Measurements from ENCODE around the gene CYS1.
"Not testable (repeated sequence)": the region's sequence is repeated elsewhere in the genome, so short reads cannot be mapped to it uniquely, and the experiment has no call there.

Gene CYS1

GRCh38 chr2:10079870-10080535 is at the start of gene CYS1:
Gene CYS1, minus strand, starts transcription at chr2:10080411. Its CDS starts 188 bp downstream, at chr2:10080223.
- no peak for DNase-seq

GRCh38 chr2:10129490-10129889 is 49.3 kb upstream of the CYS1 start:
- DNase-seq: no peak

- DNase-seq: no peak
Observed at GRCh38 chr2:10128420-10128819, 48.2 kb upstream of the CYS1 start.

- DNase-seq: no peak
Observed at GRCh38 chr2:10126632-10127026, 46.4 kb upstream of the CYS1 start.

- no peak for DNase-seq
Observed at GRCh38 chr2:10125842-10126631, 45.8 kb upstream of the CYS1 start.

- no peak for DNase-seq
Observed at GRCh38 chr2:10124538-10125045, 44.4 kb upstream of the CYS1 start.

- DNase-seq: no peak
Observed at GRCh38 chr2:10123281-10123680, 43.1 kb upstream of the CYS1 start.

- peak; percentile 82 for DNase-seq
Observed at GRCh38 chr2:10122500-10123280, 42.5 kb upstream of the CYS1 start, which contains the start of gene RRM2. Gene RRM2, plus strand, starts transcription at chr2:10122739. Its CDS starts 60 bp downstream, at chr2:10122799.

GRCh38 chr2:10120877-10121574 is 40.8 kb upstream of the CYS1 start:
- DNase-seq: no peak

- peak; percentile 82 for DNase-seq
Observed at GRCh38 chr2:10120158-10120876, 40.1 kb upstream of the CYS1 start.

GRCh38 chr2:10119601-10120157 is 39.5 kb upstream of the CYS1 start:
- DNase-seq: no peak

- DNase-seq: no peak
Observed at GRCh38 chr2:10119027-10119325, 38.8 kb upstream of the CYS1 start.

GRCh38 chr2:10109311-10109710 is 29.1 kb upstream of the CYS1 start:
- DNase-seq: no peak

- not testable (repeated sequence) for DNase-seq
Observed at GRCh38 chr2:10104906-10105305, 24.7 kb upstream of the CYS1 start.

- no peak for DNase-seq
Observed at GRCh38 chr2:10103179-10103578, 23.0 kb upstream of the CYS1 start.

- no peak for DNase-seq
Observed at GRCh38 chr2:10101491-10101890, 21.3 kb upstream of the CYS1 start.

- DNase-seq: no peak
Observed at GRCh38 chr2:10097352-10098148, 17.3 kb upstream of the CYS1 start.

- no peak for DNase-seq
Observed at GRCh38 chr2:10096641-10097040, 16.4 kb upstream of the CYS1 start.

GRCh38 chr2:10095175-10095574 is 15.0 kb upstream of the CYS1 start:
- no peak for DNase-seq

- no peak for DNase-seq
Observed at GRCh38 chr2:10094271-10094814, 14.1 kb upstream of the CYS1 start.

- not testable (repeated sequence) for DNase-seq
Observed at GRCh38 chr2:10091889-10092244, 11.7 kb upstream of the CYS1 start.
